HG02970 (cell line): Measurements from ENCODE around the gene ITM2C.
A peak's percentile ranks its signal among the peaks of the same experiment; 100 is the strongest.

Experiments used
- ATAC-seq: cut with Tn5 transposase; IDR thresholded peaks from one replicate; pipeline ENCODE4 v1.9.1; 2021; ENCODE audit warnings: mild to moderate bottlenecking, moderate library complexity, moderate number of reproducible peaks; ENCODE audit not compliant: unreplicated experiment, low FRiP score

Gene ITM2C

DNA sequence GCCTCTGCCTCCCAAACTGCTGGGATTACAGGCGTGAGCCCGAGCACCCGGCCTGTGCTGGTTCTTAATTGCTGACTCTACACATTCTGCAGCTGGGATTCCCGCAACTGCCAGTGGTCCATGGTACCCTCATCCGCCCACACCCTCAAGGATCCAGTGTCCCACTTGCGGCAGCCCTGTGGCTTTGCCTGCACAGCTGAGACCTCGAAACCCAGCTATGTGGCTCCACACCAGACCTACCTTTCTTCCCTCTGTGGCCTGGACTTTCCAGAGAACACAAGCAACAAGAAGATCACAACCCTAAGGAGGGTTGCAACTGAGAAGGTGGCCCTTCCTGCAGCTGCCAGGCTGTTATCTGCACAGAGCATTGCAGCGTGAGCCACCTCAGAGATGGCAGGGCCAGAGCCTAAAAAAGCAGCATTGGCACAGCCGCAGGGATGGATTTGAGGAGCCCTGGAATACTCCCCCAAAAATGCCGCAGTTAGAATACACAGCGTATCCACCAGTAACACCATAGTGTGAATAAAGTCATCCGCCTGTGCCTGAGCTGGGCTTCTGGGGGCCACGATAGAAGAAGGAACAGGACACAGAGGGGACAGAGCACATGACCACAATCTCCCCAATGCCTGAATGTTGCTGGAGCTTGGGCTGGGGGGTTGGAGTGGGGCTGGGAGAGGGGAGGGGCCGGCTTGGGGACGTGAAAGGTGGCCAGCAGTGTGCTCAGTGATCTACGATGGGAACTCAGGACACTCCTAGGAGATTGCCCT lies 58.4 kb downstream of the ITM2C start:
- ATAC-seq: no peak

DNA sequence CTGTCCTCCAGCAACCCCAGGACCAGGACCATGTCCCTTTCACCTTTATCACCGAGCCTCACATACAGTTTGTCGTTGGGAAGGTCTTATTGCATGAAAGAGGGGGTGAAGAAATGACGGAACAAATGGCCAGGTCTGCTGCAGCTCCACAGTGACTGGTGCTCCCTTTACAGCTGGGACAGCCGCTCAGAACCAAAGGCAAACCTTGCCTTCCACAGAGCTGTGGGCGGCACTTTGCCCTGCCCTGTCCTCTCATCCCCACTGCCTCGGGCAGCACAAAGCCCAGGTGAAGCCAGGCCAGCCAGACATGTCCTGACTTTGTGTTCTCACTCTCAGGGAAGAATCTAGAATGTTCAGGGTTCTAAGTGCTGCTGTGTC lies 59.3 kb downstream of the ITM2C start:
- peak; percentile 5 for ATAC-seq

DNA sequence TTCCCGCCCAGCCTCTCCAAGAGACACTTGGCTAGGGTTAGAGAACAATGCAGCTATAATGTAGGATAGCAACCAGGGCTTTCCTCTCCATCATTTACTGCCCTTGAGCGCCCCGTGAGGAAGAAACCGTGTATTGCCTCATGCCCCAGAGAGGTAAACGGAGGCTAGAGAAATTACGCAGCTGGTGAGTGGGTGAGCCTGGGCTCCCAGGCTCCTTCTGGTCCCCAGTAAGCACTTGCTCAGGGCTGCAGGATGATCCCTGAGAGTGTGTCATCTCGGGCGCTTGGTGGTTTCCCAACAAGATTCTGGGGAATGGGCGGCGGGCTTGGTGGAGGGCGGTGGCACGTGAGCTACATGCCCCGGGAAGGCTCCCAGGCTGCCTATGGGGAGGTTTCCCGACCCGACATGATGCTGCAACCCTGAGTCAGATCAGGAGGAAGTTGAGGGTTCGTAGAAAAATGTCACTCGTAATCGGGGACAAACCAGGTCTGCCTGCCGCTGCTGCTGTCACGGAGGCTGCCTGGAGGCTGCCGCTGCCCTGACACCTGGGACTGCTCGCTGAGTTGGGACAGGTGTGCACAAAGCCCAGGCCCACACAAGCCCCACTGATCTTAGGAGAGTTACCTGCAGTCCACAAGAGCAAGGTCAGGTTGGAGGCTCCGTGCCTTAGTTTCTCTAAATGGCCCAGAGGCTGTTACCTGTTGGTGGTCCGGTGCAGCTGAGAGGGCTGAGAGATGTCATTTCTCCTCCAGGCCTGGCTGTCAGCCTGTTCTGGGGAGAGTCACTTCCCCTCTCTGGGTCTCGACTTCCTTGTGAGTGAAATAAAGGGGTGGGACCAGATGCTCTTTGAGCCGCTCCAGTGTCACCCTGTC lies 60.0 kb downstream of the ITM2C start, which contains the start of gene GPR55:
Gene GPR55 (minus strand): TSS at position 773 of the 872 bp plus-strand sequence. CDS start 14,280 bp downstream, outside the sequence.
- ATAC-seq: peak; percentile 33

DNA sequence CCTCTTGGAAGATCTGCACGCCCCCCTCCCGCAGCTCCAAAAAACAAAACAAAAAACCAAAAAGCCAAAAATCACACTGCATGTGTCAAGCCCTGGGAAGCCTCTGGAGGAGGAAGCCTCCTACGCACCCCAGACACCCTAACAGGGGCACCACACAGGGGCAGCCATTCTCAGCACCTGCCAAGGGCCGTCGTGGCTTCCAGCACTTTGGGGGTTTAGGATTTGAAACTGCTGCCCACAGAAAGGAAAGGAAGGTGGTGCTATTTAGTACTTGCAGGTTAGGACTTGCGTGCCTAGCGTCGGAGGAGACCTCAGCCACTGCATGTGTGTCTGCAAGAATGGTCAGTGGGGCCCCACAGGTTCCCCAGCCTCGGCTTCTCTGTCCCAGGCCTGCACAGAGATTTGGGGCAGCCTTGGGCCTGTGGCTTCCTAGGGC lies 60.7 kb downstream of the ITM2C start:
- no peak for ATAC-seq

DNA sequence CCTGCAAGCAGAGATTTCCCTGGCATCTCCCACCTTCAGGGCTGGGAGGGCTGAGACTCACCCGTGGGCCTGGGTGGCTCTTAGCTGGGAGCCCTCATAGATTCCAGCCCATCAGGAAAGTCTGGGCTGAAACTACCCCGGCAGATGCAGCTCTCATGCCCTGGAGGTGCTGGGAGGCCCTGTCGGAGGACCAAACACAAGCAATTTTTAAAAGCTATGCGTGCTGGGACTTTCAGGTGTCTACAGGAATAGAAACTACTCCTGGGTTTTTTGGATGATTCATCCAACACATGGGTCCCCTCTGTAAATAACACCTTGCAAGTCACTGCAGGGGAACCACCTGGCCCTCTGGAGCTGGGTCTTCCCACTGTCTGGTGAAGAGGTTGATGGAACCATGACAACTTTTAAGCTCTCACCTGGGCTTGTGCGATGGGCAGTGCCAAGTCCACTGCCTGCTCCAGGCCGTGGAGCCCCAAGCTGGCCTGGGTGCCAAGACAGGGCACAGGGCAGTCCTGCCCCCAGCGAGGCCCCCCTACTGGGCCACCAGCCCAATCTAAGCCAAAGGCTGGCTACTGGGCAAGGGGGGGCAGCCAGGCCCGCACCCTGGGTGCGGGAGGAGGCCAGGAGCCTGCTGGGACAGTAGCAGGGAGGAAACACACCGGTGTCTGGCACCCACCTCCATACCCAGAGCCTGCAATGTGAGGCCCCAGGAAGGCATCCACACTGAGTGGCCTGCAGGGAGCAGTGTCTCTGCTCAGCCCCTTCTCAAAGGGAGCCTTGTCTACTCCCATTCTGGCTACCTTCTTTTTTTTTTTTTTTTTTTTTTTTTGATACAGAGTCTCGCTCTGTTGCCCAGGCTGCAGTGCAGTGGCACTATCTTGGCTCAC lies 61.4 kb downstream of the ITM2C start:
- ATAC-seq: no peak

DNA sequence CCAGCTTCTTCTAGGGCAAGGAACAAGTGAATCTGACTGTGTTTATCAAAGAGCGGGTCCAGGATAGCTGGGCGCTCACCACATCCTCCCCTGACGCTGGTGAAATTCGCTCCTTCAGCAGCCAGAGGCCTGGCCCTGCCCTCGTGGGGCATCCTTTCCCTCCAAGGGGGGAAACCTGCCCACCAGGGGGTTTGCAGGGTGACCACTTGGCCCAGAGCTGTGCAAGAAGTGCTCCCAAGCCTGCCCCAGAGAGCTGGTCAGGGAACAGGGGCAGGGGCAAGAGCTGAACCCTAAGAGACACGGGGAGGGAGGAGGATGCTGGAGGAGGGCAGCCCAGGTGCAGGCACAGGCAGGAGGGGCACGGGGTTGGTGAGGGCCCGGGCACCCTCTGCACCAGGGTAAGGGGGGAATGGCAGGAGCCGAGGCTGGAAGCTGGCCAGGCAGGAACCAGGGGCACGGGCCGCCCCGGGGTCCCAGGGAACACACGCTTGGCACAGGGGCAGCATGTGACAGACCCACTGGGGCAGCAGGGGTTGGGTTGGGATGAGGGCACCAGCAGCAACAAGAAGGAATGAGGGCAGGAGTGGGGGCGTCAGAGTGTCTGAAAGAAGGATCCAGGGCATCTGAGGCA lies 63.1 kb downstream of the ITM2C start:
- ATAC-seq: no peak
